Inflammatory macrophage treated with lipopolysaccharide for 4 hours (primary cell): ENCODE data around the gene NEB.

Experiments
- DNase-seq: peaks from one replicate; pipeline ENCODE4 v3.0.0-alpha.2; 2020

Gene NEB

DNA sequence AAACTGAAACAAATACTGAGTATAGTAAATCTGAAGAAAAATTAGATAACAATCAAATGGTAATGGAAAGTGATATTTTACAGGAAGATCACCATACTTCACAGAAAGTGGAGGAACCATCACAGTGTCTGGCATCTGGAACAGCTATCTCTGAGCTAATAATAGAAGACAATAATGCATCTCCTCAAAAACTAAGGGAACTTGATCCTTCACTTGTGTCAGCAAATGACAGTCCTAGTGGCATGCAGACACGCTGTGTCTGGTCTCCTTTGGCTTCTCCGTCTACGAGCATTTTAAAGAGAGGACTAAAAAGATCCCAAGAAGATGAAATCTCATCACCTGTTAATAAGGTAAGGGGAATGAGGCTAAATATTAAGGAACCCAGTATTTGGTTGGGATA, 268.5 kb downstream of the NEB start:
- DNase-seq: no peak

DNA sequence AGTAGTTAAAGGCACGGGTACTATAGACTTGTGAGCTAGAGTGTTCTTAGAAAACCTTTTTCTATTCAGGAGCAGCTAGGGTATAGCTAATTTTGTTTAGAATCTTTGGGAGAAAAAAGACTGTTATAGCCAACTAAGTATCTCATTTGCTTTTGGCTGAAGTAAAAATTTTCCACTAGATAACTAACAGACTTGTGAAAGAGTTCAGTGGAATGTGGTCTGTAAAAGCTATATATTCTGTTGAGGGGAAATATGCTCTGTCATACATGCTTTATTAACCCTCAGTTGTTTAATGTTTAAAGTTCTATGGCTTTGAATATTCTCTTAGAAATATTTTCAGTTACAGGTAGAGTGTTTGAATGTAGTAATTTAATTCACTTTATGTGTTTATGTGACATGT, 274.9 kb downstream of the NEB start:
- no peak for DNase-seq

DNA sequence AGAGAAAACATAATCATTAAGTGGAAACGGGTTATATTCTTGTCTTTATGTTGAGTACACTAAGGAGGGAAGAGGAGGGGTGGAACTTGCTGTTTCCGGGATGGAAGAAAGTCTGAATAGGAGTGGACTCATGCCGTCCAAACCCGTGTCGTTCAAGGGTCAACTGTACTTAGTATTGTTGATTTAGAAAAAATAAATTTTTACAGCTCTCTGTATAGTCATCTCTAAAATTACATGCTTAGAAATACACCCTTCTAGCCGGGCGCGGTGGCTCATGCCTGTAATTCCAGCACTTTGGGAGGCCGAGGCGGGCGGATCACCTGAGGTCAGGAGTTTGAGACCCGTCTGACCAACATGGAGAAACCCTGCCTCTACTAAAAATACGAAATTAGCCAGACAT, 295.1 kb downstream of the NEB start:
- DNase-seq: no peak

DNA sequence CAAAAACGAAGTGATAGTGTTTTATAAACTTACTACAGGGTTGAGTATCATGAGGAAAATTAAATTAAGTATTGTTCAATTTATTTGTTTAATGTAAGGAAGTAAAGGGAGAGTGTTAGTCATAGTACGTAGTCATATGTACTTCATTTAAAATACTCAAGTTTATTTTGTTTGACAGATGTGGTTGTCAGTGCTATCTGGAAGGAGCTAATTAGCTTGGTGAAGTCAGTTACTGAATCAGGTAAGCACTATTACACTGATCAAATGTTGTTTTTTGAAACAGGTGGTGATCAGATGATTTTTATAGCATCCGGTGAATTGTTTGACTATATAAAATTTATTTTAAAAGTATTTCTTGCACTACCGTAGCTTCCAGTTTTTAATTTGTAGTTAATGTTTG, 295.8 kb downstream of the NEB start:
- DNase-seq: no peak

DNA sequence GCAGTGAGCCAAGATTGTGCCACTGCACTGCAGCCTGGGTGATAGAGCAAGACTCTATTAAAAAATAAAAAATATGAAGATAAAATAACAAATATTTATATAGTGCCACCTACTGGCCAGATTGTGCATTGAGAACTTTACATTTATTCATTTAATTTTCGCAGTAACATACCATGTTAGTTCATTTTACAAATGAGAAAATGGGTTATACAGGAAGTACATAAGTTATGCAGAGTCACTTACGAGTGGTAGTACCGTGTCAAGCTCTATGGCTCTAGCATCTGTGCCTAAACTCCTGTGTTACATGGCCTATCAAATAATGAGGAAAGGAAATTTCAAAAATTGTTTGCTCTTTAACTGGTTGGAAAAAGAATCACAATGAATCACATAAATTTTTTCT, 296.6 kb downstream of the NEB start:
- peak; percentile 39 for DNase-seq
